Osteoblast (primary cell): ENCODE results near the gene ANKLE2. TPM values are rescaled to one million over a fixed set of nuclear protein-coding genes. Genes with fewer than 3 reads are reported as not detected.

Source experiments
- DNase-seq: peaks from one replicate; pipeline ENCODE4 v3.0.0; 2011; ENCODE audit warnings: low spot score, mixed read lengths; ENCODE audit not compliant: insufficient read length; ENCODE audit errors: missing footprints
- H2AFZ ChIP-seq: 2 replicates; pipeline ENCODE4 v1.6.0; 2011; ENCODE audit warnings: mild to moderate bottlenecking, low read length
- H3K27ac ChIP-seq: 2 replicates; pipeline ENCODE4 v1.5.1; 2011; ENCODE audit warnings: mild to moderate bottlenecking, low read depth, low read length, moderate library complexity
- H3K27me3 ChIP-seq: 2 replicates; pipeline ENCODE4 v1.6.0; 2012; ENCODE audit warnings: mild to moderate bottlenecking, control low read depth, inconsistent platforms, low read length, moderate library complexity; ENCODE audit not compliant: insufficient read depth
- H3K36me3 ChIP-seq: 2 replicates; pipeline ENCODE4 v1.5.1; 2011; ENCODE audit warnings: mild to moderate bottlenecking, low read length, control low read depth, moderate library complexity; ENCODE audit not compliant: insufficient read depth
- H3K4me1 ChIP-seq: 2 replicates; pipeline ENCODE4 v1.5.1; 2011; ENCODE audit warnings: mild to moderate bottlenecking, low read length, control low read depth, moderate library complexity; ENCODE audit not compliant: insufficient read depth
- H3K4me2 ChIP-seq: 2 replicates; pipeline ENCODE4 v1.6.0; 2011; ENCODE audit warnings: mild to moderate bottlenecking, low read length; ENCODE audit not compliant: insufficient read depth
- H3K4me3 ChIP-seq: fragments of 200-600 bp; sonication (generic); 3 replicates; pipeline ENCODE4 v1.5.1; 2012; ENCODE audit warnings: mild to moderate bottlenecking, low read length, inconsistent platforms; ENCODE audit not compliant: insufficient read depth
- H3K79me2 ChIP-seq: 2 replicates; pipeline ENCODE4 v1.6.0; 2012; ENCODE audit warnings: mild to moderate bottlenecking, low read length, control low read depth, inconsistent platforms; ENCODE audit not compliant: insufficient read depth
- H3K9me3 ChIP-seq: 2 replicates; pipeline ENCODE4 v1.5.1; 2011; ENCODE audit warnings: low read depth, low read length, control low read depth
- H4K20me1 ChIP-seq: 2 replicates; pipeline ENCODE4 v1.6.0; 2012; ENCODE audit warnings: mild to moderate bottlenecking, low read length, control low read depth; ENCODE audit not compliant: insufficient read depth
- CTCF ChIP-seq: IDR thresholded peaks from 2 replicates; pipeline ENCODE4 v1.5.1; 2011; ENCODE audit warnings: mild to moderate bottlenecking, low read depth, low read length, moderate library complexity; ENCODE audit errors: extremely low read depth
- total RNA-seq: library from RNA; depleted of rRNA; stranded (reverse); fragments of >200 nt; gene quantifications from 2 replicates; pipeline ENCODE4 v1.2.3, GENCODE V29; 2012

ANKLE2 gene
- total RNA-seq, 1 donor = 86.1 TPM

GRCh38 chr12:132726386-132726785, 35.2 kb downstream of the ANKLE2 start:
- peaks cover 30% of the 10 kb centered on the region for H4K20me1 ChIP-seq

GRCh38 chr12:132724506-132725241, 37.0 kb downstream of the ANKLE2 start:
- no peak for TF ChIP-seq CTCF
- Histone ChIP-seq H3K27ac (peak overlapping the region; percentile 67), H3K36me3 (peaks cover 86% of the 10 kb centered on the region), H4K20me1 (peaks cover 31% of the 10 kb centered on the region), H3K9me3 (no peaks in the 10 kb centered on the region), H3K4me3 (no peak overlapping the region), H2AFZ (no peak overlapping the region), H3K27me3 (no peaks in the 10 kb centered on the region), H3K4me2 (no peak overlapping the region), H3K79me2 (peaks cover 59% of the 10 kb centered on the region), H3K4me1 (peaks cover 6% of the 10 kb centered on the region)
- peak; percentile 61 for DNase-seq

More at GRCh38 chr12:132726386-132726785, 35.2 kb downstream of the ANKLE2 start:
- no peak overlapping the region for H3K4me2 ChIP-seq
- no peak overlapping the region for H3K4me3 ChIP-seq
- H3K36me3 ChIP-seq = peaks cover 86% of the 10 kb centered on the region
- H3K79me2 ChIP-seq = peaks cover 51% of the 10 kb centered on the region
- H3K27ac ChIP-seq = no peak overlapping the region
- no peak overlapping the region for H2AFZ ChIP-seq
- no peak for TF ChIP-seq CTCF
- no peaks in the 10 kb centered on the region for H3K9me3 ChIP-seq
- H3K27me3 ChIP-seq = no peaks in the 10 kb centered on the region
- H3K4me1 ChIP-seq = peaks cover 6% of the 10 kb centered on the region
- no peak for DNase-seq

- Histone ChIP-seq H3K27me3 (no peaks in the 10 kb centered on the region), H2AFZ (no peak overlapping the region), H3K36me3 (peaks cover 91% of the 10 kb centered on the region), H3K4me1 (peaks cover 6% of the 10 kb centered on the region), H4K20me1 (peaks cover 31% of the 10 kb centered on the region), H3K4me2 (no peak overlapping the region), H3K79me2 (peaks cover 57% of the 10 kb centered on the region), H3K4me3 (no peak overlapping the region), H3K9me3 (no peaks in the 10 kb centered on the region), H3K27ac (peak overlapping the region; percentile 67)
- no peak for TF ChIP-seq CTCF
- DNase-seq = peak; percentile 98
Observed at GRCh38 chr12:132723764-132724140, 37.9 kb downstream of the ANKLE2 start.

- peaks cover 28% of the 10 kb centered on the region for H4K20me1 ChIP-seq
- no peak overlapping the region for H3K4me3 ChIP-seq
- peak; percentile 94 for DNase-seq
Observed at GRCh38 chr12:132723015-132723763, 38.4 kb downstream of the ANKLE2 start.

More at GRCh38 chr12:132723015-132723763, 38.4 kb downstream of the ANKLE2 start:
- no peaks in the 10 kb centered on the region for H3K9me3 ChIP-seq
- TF ChIP-seq CTCF = no peak
- H3K27me3 ChIP-seq = no peaks in the 10 kb centered on the region
- H3K4me1 ChIP-seq = peaks cover 6% of the 10 kb centered on the region
- H3K79me2 ChIP-seq = peaks cover 53% of the 10 kb centered on the region
- no peak overlapping the region for H2AFZ ChIP-seq
- H3K4me2 ChIP-seq = no peak overlapping the region
- H3K27ac ChIP-seq = peak overlapping the region; percentile 67
- H3K36me3 ChIP-seq = peaks cover 86% of the 10 kb centered on the region
